ENCODE data around the gene FADS1.

FADS1 gene

DNA sequence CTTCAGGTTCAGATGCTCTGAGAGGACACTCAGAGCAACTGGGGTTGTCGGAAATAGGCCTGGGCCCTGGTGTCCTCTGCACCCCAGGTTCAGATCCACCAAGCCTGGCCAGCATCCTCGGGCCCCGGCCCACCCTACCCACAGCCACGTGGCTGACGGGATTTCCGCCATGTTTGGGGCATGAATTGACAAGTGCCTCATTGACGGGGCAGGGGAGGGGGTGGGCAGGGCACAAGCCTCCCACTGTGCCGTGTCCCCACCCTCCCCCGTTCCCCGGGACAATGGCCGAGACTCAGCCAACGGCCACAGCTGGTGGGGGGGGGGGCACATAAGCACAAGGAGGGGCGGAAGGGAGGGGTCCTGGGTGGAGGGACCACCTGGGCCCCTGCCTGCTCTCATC, 55.9 kb downstream of the FADS1 start:
- DNase-seq (ENCODE audit: low read depth): no peak

DNA sequence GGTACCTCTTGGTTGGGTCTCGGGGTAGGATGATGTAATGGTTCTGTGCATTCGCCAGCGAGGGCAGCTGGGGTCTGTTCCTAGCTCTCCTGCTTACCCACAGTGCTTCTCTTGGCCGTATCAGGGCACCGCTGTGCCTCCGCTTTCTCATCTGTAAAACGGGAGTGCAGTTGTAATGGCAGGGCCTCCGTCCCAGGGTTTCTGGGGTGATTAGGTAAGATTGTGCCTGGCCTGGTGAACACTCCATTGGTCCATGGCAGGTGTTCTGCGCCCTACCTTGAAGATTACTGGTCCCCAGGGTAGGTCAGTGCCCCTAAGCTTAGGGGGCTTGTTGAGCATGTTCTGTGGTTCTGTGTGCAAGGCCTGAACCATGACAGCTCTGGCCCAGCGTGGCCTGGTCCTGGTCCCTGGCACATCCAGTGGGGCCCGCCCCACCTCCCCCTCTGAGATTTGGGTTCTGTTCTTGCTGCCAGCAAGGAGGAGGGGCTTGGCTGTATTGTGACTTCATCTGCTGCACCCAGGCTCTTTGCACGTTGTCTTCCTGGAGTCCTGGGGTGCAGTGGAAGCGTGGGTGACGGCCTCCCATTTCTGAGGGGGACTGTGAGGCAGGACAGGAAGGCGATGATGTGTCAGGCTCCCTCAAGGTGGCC, 59.5 kb downstream of the FADS1 start:
- no peak for DNase-seq (ENCODE audit: low read depth)

DNA sequence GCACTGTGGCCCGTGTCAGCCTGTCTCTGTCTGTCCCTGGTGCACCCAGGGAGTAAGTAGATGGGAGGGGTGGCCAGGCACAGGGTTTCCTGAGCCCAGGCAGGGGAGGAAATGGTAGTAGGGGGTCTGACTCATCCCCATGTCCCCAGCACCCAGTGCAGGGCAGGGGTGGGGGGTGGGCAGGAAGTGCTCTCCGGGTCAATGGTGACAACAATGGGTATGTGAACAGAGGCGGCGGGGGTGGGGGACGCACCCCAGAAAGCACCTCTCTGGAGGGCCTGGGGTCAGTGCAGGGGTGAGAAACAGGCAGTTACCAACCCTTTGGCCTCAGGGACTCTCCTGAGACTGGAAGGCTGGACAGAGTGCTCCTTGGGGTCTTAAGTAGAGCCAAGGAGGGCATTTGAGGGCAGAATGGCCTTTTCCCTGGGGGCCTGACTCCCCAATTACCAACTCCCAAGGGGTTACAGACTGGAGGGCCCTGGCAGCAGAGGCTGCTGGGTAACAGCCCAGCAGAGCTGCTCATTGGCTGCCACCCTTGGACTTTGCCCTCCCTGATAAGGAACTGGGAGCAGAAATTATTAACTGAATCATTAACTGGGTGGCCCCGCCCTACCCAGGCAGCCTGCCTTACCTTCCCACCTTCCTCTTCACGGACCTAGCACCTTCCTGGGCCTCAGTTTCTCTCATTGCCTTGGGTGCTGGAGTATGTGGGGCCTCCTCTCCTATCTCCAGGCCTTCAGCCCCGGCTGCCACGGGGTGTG, 60.2 kb downstream of the FADS1 start:
- DNase-seq (ENCODE audit: low read depth): no peak

DNA sequence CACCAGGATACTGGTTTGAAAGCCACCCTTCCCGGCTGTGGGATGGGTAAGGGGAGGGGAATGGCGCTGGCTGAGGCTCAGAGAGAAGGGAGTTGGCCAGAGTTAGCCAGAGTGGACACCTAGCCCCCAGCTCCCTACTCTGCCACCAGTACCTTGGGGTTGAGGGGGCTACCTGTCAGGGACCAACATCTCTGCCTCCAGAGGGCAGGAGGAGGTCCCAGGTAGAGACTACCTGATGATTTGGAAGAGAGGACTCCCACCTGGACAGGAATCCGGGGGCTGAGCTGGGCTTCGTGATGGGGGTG, 60.7 kb downstream of the FADS1 start:
- DNase-seq (ENCODE audit: low read depth): no peak

DNA sequence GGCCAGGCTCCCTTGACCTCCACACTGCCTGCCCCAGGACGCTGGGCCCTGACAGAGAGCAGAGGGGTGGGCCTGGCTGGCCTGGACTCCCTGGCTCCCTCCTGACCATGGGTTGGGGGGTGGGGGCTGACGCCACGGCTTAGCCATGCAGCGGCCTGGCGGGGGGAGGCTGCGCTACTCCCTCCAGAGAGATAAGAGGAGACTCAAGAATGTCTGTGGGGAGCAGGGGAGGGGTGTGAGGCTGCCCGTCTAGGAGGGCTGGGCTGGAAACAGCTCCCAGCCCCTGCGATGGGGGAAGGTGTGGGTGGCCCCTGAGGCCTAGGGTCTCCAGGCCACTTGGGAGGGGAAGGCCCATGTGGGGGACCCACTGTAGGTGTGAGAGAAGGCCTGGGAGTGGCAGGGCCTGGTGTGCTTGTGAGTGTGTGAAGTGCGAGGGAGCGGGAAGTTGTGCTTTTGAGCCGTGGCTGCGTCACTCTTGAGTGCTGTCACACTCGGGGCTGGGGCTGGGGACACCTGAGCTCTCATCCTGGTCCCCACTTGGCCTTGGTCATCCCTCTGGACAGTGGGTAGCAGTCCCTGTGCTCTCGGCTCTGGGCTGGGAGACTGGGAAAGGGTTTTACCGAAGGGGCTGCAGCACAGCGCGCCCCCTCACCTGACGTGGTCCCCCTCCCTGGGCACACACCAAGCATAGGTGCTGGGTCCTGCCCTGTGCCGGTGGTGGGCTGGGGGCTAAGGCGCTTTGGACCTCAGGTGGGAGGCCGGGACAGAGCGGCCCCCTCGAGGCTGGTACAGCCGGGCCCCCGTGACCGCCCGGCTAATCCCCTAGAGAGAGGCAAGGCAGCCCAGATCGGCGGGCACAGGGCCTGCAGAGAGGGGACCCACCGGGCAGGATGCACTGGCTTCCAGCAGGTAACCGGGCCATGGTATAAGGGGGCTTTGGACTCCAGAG, 62.0 kb downstream of the FADS1 start:
- no peak for DNase-seq (ENCODE audit: low read depth)

DNA sequence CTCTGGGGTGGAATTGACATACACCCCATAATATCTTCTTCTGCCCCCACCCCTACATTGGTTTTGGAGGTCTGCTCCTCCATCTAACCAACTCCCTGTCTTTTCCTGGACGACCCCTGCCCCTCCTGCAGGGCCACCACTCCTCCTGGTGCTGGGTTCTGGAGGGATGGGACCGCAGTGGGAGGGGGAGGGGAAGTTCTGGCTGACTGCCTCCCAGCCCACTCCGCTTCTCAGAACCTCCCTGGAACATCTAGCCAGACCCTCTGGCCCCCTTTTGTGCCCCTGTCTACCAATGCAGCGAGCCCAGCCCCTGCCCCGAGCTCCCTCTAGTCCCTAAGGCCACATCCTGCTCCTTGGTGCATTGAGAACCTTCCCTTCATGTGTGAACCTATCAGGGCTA, 63.1 kb downstream of the FADS1 start:
- no peak for DNase-seq (ENCODE audit: low read depth)

DNA sequence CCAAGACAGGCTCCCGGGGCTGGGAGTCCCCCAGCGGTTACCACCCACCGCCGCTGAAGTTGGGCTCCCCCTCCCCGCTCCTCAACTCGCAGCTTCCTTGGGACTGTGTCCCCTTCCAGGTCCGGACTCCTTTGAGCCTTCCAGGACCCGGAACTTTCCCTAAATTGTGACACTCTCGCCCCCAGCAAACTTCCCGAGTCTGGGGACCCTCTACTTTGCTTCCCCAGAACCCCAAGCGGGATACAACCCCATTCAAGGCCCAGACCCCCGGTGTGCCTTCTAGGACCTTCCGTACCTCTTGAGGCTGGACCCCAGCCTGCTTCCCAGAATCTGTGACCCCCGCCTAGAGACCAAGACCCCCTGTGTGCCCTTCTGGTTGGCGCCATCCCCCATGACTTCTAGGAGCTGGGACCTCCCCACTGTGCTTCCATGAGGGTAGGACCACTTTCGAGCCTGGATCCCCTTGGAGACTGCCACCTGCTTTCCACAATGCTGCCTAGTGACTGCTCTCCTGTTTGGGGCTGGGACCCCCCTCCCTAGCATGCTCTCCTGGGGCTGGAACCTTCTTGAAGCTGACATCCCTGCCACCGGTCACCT, 63.8 kb downstream of the FADS1 start:
- DNase-seq (ENCODE audit: low read depth): no peak

DNA sequence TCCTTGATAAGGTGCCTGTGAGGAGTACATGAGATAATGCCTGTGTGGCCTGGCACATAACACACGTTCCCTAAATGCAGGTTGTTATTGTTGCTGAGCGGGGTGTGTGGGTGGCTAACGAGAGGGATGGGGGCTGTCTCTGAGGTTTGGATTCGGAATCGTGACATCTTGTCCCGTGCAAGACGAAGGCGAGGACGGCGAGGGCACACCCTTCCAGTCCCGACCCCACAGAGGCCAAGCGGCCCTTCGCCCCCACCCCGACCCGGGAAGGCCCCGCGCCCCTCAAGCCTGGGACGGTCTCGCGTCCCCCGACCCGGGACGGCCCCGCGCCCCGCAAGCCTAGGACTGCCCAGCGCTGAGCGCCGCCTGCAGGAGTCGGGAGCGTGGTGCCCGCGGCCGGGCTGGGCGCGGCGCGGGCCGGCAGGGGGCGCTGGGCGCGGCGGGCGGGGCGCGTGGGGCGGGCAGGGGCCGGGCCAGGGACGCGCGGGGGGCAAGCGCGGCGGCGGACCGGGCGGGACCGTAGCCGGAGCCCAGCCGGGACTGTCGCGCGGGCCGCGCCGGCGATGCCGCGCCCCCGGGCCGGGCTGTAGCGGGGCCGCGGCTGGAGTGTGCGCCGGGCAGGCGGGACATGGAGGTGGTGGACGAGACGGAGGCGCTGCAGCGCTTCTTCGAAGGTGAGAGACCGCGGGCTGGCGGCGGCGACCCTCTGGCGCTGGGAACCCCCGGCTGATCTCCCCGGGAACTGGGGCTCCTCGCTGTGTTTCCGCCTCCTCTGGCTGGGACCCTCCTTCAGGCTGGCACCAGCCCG, 64.5 kb downstream of the FADS1 start, which contains the start of gene MYRF:
Gene MYRF (plus strand): TSS at position 520 of the 808 bp plus-strand sequence. CDS start 109 bp downstream, at position 629.
- DNase-seq (ENCODE audit: low read depth): peak; percentile 44

DNA sequence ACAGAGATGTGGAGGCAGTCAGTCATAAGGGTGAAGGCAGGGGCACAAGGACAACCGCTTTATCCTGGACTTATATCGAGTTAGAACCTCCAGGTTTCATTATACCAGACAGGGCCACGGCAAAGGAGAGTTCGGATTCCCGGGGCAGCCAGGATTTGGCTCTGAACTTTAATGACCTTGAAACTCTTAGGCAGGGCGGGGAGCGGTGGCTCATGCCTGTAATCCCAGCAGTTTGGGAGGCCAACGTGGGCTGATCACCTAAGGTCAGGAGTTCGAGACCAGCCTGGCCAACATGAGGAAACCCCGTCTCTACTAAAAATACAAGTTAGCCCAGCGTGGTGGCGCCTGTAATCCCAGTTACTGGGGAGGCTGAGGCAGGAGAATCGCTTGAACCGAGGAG, 65.4 kb downstream of the FADS1 start:
- no peak for DNase-seq (ENCODE audit: low read depth)

DNA sequence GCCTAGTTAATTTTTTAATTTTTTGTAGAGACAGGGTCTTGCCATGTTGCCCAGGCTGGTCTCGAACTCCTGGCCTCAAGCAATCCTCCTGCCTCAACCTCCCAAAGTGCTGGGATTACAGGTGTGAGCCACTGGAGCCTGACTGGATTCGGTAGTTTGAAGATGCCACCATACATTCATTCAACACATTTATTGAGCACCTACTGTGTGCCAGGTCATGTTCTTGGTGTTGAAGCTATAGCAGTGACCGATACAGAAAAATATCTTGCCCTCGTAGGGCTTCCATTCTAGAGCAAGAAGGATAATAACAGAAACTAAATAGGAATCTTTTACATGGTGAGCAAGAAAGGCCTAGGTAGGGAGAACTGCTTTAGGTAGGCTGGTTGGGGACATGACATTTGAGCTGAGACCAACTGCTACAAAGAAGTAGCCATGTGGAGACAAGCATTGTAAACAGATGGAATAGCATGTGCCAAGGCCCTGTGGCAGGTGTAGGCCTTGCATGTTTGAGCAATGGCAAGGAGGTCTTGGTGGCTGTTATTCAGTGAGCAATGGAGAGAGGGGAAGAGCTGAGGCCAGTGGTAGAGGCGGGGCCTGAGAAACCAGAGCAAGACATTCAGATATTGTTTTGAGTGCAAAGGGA, 66.1 kb downstream of the FADS1 start:
- no peak for DNase-seq (ENCODE audit: low read depth)

Data from activated T-cell treated with anti-CD3 and anti-CD28 coated beads for 24 hours (primary cell).